MM.1S (cell line): ENCODE measurements around the gene CMTM2.

Experiments used
- DNase-seq: peaks from one replicate; pipeline ENCODE4 v3.0.0-alpha.2; 2015
- H2AFZ ChIP-seq: fragments of 300-600 bp; sonication (generic); 2 replicates; pipeline ENCODE4 v1.6.0; 2016; ENCODE audit warnings: antibody characterized with exemption, low read length
- H3F3A ChIP-seq: fragments of 300-600 bp; sonication (generic); 2 replicates; pipeline ENCODE4 v1.6.1; 2016; ENCODE audit warnings: mild to moderate bottlenecking, antibody characterized with exemption, low read length, moderate library complexity, mixed read lengths; ENCODE audit not compliant: insufficient read depth
- H3K27ac ChIP-seq: fragments of 300-600 bp; sonication (generic); 2 replicates; pipeline ENCODE4 v1.5.1; 2016; ENCODE audit warnings: mild to moderate bottlenecking, low read length
- H3K27me3 ChIP-seq: fragments of 300-600 bp; sonication (generic); replicated peaks from 2 replicates; pipeline ENCODE4 v1.6.0; 2016; ENCODE audit warnings: low read length; ENCODE audit not compliant: insufficient read depth
- H3K36me3 ChIP-seq: fragments of 300-600 bp; sonication (generic); replicated peaks from 2 replicates; pipeline ENCODE4 v1.6.1; 2016; ENCODE audit warnings: mild to moderate bottlenecking, low read length, mixed read lengths; ENCODE audit not compliant: insufficient read depth
- H3K4me1 ChIP-seq: fragments of 300-600 bp; sonication (generic); 2 replicates; pipeline ENCODE4 v1.6.1; 2016; ENCODE audit warnings: low read length, mixed read lengths
- H3K4me2 ChIP-seq: fragments of 300-600 bp; sonication (generic); 2 replicates; pipeline ENCODE4 v1.6.0; 2016; ENCODE audit warnings: low read depth, low read length
- H3K4me3 ChIP-seq: fragments of 300-600 bp; sonication (generic); 2 replicates; pipeline ENCODE4 v1.5.1; 2016; ENCODE audit warnings: low read length, mixed read lengths
- H3K79me2 ChIP-seq: fragments of 300-600 bp; sonication (generic); 2 replicates; pipeline ENCODE4 v1.6.1; 2016; ENCODE audit warnings: mixed run types, low read length, mixed read lengths
- H3K9ac ChIP-seq: fragments of 300-600 bp; sonication (generic); 2 replicates; pipeline ENCODE4 v1.6.1; 2016; ENCODE audit warnings: low read length, mixed read lengths
- H3K9me2 ChIP-seq: fragments of 300-600 bp; sonication (generic); replicated peaks from 2 replicates; pipeline ENCODE4 v1.6.1; 2016; ENCODE audit warnings: mild to moderate bottlenecking, low read length, mixed read lengths; ENCODE audit not compliant: insufficient read depth
- H3K9me3 ChIP-seq: fragments of 300-600 bp; sonication (generic); replicated peaks from 2 replicates; pipeline ENCODE4 v1.6.1; 2016; ENCODE audit warnings: mild to moderate bottlenecking, low read length, mixed read lengths; ENCODE audit not compliant: insufficient read depth
- H4K20me1 ChIP-seq: fragments of 300-600 bp; sonication (generic); 2 replicates; pipeline ENCODE4 v1.6.1; 2016; ENCODE audit warnings: mild to moderate bottlenecking, low read length, moderate library complexity, mixed read lengths; ENCODE audit not compliant: insufficient read depth
- CTCF ChIP-seq: fragments of 300-600 bp; sonication (generic); IDR thresholded peaks from 2 replicates; pipeline ENCODE4 v1.5.1; 2016; ENCODE audit warnings: antibody characterized with exemption, low read length, mixed read lengths
- EZH2 ChIP-seq: fragments of 300-600 bp; sonication (generic); optimal IDR thresholded peaks from 2 replicates; pipeline ENCODE3; 2017; ENCODE audit warnings: low read depth, mild to moderate bottlenecking, antibody characterized with exemption, low read length, mixed read lengths
- EZH2phosphoT487 ChIP-seq: fragments of 300-600 bp; sonication (generic); IDR thresholded peaks from 2 replicates; pipeline ENCODE4 v1.6.1; 2018; ENCODE audit warnings: antibody characterized with exemption, low read length

The CMTM2 gene

GRCh38 chr16:66637806-66638205, 58.5 kb downstream of the CMTM2 start:
- TF ChIP-seq EZH2phosphoT487 = no peak
- TF ChIP-seq EZH2 = no peak
- TF ChIP-seq CTCF = no peak
- no peaks in the 10 kb centered on the region for H3K9me2 ChIP-seq
- no peaks in the 10 kb centered on the region for H4K20me1 ChIP-seq
- H3K9me3 ChIP-seq = no peaks in the 10 kb centered on the region
- H3F3A ChIP-seq = no peaks in the 10 kb centered on the region
- H3K4me2 ChIP-seq = no peak overlapping the region
- H3K4me3 ChIP-seq = no peak overlapping the region
- H3K36me3 ChIP-seq = no peaks in the 10 kb centered on the region
- H3K4me1 ChIP-seq = no peaks in the 10 kb centered on the region
- no peak for DNase-seq
- no peak overlapping the region for H3K9ac ChIP-seq
- H3K79me2 ChIP-seq = no peaks in the 10 kb centered on the region
- no peak overlapping the region for H2AFZ ChIP-seq
- H3K27ac ChIP-seq = no peak overlapping the region
- no peaks in the 10 kb centered on the region for H3K27me3 ChIP-seq
